ENCODE measurements around the gene IGSF21. TPM values are rescaled to one million over a fixed set of nuclear protein-coding genes. Genes with fewer than 3 reads are reported as not detected.

Gene IGSF21
- total and polyA plus RNA-seq, 3 experiments from 2014 or later, result not detected

GRCh38 chr1:18342744-18343143 is 235.1 kb downstream of the IGSF21 start:
- Histone ChIP-seq H3K4me1 (ENCODE audit: insufficient read depth, low read length) (no peaks in the 10 kb centered on the region), H3K27ac (ENCODE audit: low read depth, low read length) (no peak overlapping the region), H3K36me3 (ENCODE audit: insufficient read depth, low read length) (no peaks in the 10 kb centered on the region), H3K9me3 (ENCODE audit: low read length) (no peaks in the 10 kb centered on the region), H3K27me3 (ENCODE audit: insufficient read depth, low read length, poor library complexity, severe bottlenecking) (no peaks in the 10 kb centered on the region), H3K4me3 (ENCODE audit: low read length) (no peak overlapping the region)
- CTCF ChIA-PET, result no interaction called here
- no peak for DNase-seq
- Mint-ChIP-seq H3K36me3 (no peaks in the 10 kb centered on the region), H3K4me3 (no peak overlapping the region), H3K9me3 (peaks cover 0 to 4% (median 0%) of the 10 kb centered on the region in 5 donors), H3K27me3 (peaks cover 3 to 6% of the 10 kb centered on the region in 2 donors), H3K27ac (no peak overlapping the region), H3K4me1 (no peaks in the 10 kb centered on the region)
- POLR2A ChIA-PET, result no interaction called here

- H3K4me3 ChIP-seq (ENCODE audit: low read length), result no peak overlapping the region
- no peak overlapping the region for H3K27ac Mint-ChIP-seq
- H3K27me3 ChIP-seq (ENCODE audit: insufficient read depth, low read length, poor library complexity, severe bottlenecking), result no peaks in the 10 kb centered on the region
- POLR2A ChIA-PET, result no interaction called here
- DNase-seq, result no peak
- H3K9me3 Mint-ChIP-seq, result peaks cover 0 to 4% (median 0%) of the 10 kb centered on the region in 5 donors
- no peak overlapping the region for H3K4me3 Mint-ChIP-seq
- H3K27me3 Mint-ChIP-seq, result peaks cover 3 to 6% of the 10 kb centered on the region in 2 donors
- no peak overlapping the region for H3K27ac ChIP-seq (ENCODE audit: low read depth, low read length)
- no peaks in the 10 kb centered on the region for H3K36me3 ChIP-seq (ENCODE audit: insufficient read depth, low read length)
- no peaks in the 10 kb centered on the region for H3K36me3 Mint-ChIP-seq
- H3K9me3 ChIP-seq (ENCODE audit: low read length), result no peaks in the 10 kb centered on the region
- H3K4me1 Mint-ChIP-seq, result no peaks in the 10 kb centered on the region
- no peaks in the 10 kb centered on the region for H3K4me1 ChIP-seq (ENCODE audit: insufficient read depth, low read length)
- CTCF ChIA-PET, result no interaction called here
Observed at GRCh38 chr1:18343581-18343980, 236.0 kb downstream of the IGSF21 start.

- H3K36me3 ChIP-seq (ENCODE audit: insufficient read depth, low read length), result no peaks in the 10 kb centered on the region
- Mint-ChIP-seq H3K27ac (no peak overlapping the region), H3K36me3 (no peaks in the 10 kb centered on the region), H3K4me1 (no peaks in the 10 kb centered on the region), H3K9me3 (peaks cover 0 to 4% (median 0%) of the 10 kb centered on the region in 5 donors), H3K27me3 (peaks cover 5 to 13% of the 10 kb centered on the region in 2 donors), H3K4me3 (no peak overlapping the region)
- DNase-seq, result no peak
- H3K27me3 ChIP-seq (ENCODE audit: insufficient read depth, low read length, poor library complexity, severe bottlenecking), result no peaks in the 10 kb centered on the region
- ChIA-PET CTCF (interaction anchor here (0.6 kb wide), 1 partner anchor 1047 kb away, joined by 3 read pairs; no protein-coding TSS in a partner anchor), POLR2A (no interaction called here)
- no peaks in the 10 kb centered on the region for H3K4me1 ChIP-seq (ENCODE audit: insufficient read depth, low read length)
- no peaks in the 10 kb centered on the region for H3K9me3 ChIP-seq (ENCODE audit: low read length)
- no peak overlapping the region for H3K27ac ChIP-seq (ENCODE audit: low read depth, low read length)
- H3K4me3 ChIP-seq (ENCODE audit: low read length), result no peak overlapping the region
Observed at GRCh38 chr1:18344755-18345154, 237.2 kb downstream of the IGSF21 start.

GRCh38 chr1:18347559-18347958 is 240.0 kb downstream of the IGSF21 start:
- H3K4me3 ChIP-seq (ENCODE audit: low read length), result no peak overlapping the region
- peaks cover 13 to 34% of the 10 kb centered on the region in 2 donors for H3K27me3 Mint-ChIP-seq
- ChIA-PET POLR2A (no interaction called here), CTCF (no interaction called here)
- no peaks in the 10 kb centered on the region for H3K4me1 ChIP-seq (ENCODE audit: insufficient read depth, low read length)
- no peak overlapping the region for H3K27ac Mint-ChIP-seq
- no peak overlapping the region for H3K27ac ChIP-seq (ENCODE audit: low read depth, low read length)
- no peak for DNase-seq
- H3K4me3 Mint-ChIP-seq, result no peak overlapping the region
- no peaks in the 10 kb centered on the region for H3K36me3 Mint-ChIP-seq
- no peaks in the 10 kb centered on the region for H3K4me1 Mint-ChIP-seq
- H3K36me3 ChIP-seq (ENCODE audit: insufficient read depth, low read length), result no peaks in the 10 kb centered on the region
- H3K9me3 Mint-ChIP-seq, result peaks cover 0 to 6% (median 0%) of the 10 kb centered on the region in 5 donors
- no peaks in the 10 kb centered on the region for H3K9me3 ChIP-seq (ENCODE audit: low read length)
- H3K27me3 ChIP-seq (ENCODE audit: insufficient read depth, low read length, poor library complexity, severe bottlenecking), result no peaks in the 10 kb centered on the region

- Mint-ChIP-seq H3K9me3 (peaks cover 0 to 6% (median 0%) of the 10 kb centered on the region in 5 donors), H3K27me3 (peaks cover 13 to 38% of the 10 kb centered on the region in 2 donors), H3K27ac (no peak overlapping the region), H3K36me3 (no peaks in the 10 kb centered on the region), H3K4me1 (no peaks in the 10 kb centered on the region), H3K4me3 (no peak overlapping the region)
- no peak overlapping the region for H3K4me3 ChIP-seq (ENCODE audit: low read length)
- H3K4me1 ChIP-seq (ENCODE audit: insufficient read depth, low read length), result no peaks in the 10 kb centered on the region
- H3K27me3 ChIP-seq (ENCODE audit: insufficient read depth, low read length, poor library complexity, severe bottlenecking), result no peaks in the 10 kb centered on the region
- H3K36me3 ChIP-seq (ENCODE audit: insufficient read depth, low read length), result no peaks in the 10 kb centered on the region
- DNase-seq, result no peak
- ChIA-PET POLR2A (no interaction called here), CTCF (no interaction called here)
- no peak overlapping the region for H3K27ac ChIP-seq (ENCODE audit: low read depth, low read length)
- no peaks in the 10 kb centered on the region for H3K9me3 ChIP-seq (ENCODE audit: low read length)
Observed at GRCh38 chr1:18348354-18348753, 240.8 kb downstream of the IGSF21 start.

GRCh38 chr1:18350747-18351146 is 243.1 kb downstream of the IGSF21 start:
- ChIA-PET POLR2A (no interaction called here), CTCF (no interaction called here)
- H3K27me3 ChIP-seq (ENCODE audit: insufficient read depth, low read length, poor library complexity, severe bottlenecking), result no peaks in the 10 kb centered on the region
- no peaks in the 10 kb centered on the region for H3K4me1 Mint-ChIP-seq
- no peak overlapping the region for H3K4me3 ChIP-seq (ENCODE audit: low read length)
- no peak for DNase-seq
- H3K36me3 ChIP-seq (ENCODE audit: insufficient read depth, low read length), result no peaks in the 10 kb centered on the region
- no peak overlapping the region for H3K27ac Mint-ChIP-seq
- peaks cover 0 to 4% (median 0%) of the 10 kb centered on the region in 5 donors for H3K9me3 Mint-ChIP-seq
- H3K9me3 ChIP-seq (ENCODE audit: low read length), result no peaks in the 10 kb centered on the region
- H3K27me3 Mint-ChIP-seq, result peaks cover 21 to 55% of the 10 kb centered on the region in 2 donors
- no peak overlapping the region for H3K4me3 Mint-ChIP-seq
- no peaks in the 10 kb centered on the region for H3K4me1 ChIP-seq (ENCODE audit: insufficient read depth, low read length)
- H3K36me3 Mint-ChIP-seq, result no peaks in the 10 kb centered on the region
- H3K27ac ChIP-seq (ENCODE audit: low read depth, low read length), result no peak overlapping the region

- peaks cover 23 to 54% of the 10 kb centered on the region in 2 donors for H3K27me3 Mint-ChIP-seq
- CTCF ChIA-PET, result no interaction called here
- H3K27ac Mint-ChIP-seq, result no peak overlapping the region
Observed at GRCh38 chr1:18351735-18352134, 244.1 kb downstream of the IGSF21 start.

GRCh38 chr1:18352636-18353265 is 245.2 kb downstream of the IGSF21 start:
- no peak overlapping the region for H3K27ac ChIP-seq (ENCODE audit: low read depth, low read length)
- H3K9me3 ChIP-seq (ENCODE audit: low read length), result no peaks in the 10 kb centered on the region
- no peaks in the 10 kb centered on the region for H3K36me3 ChIP-seq (ENCODE audit: insufficient read depth, low read length)
- ChIA-PET CTCF (no interaction called here), POLR2A (no interaction called here)
- Mint-ChIP-seq H3K36me3 (no peaks in the 10 kb centered on the region), H3K4me1 (no peaks in the 10 kb centered on the region), H3K9me3 (peaks cover 0 to 2% (median 0%) of the 10 kb centered on the region in 5 donors), H3K27me3 (peaks cover 23 to 57% of the 10 kb centered on the region in 2 donors), H3K27ac (no peak overlapping the region), H3K4me3 (no peak overlapping the region)
- H3K4me1 ChIP-seq (ENCODE audit: insufficient read depth, low read length), result no peaks in the 10 kb centered on the region
- H3K27me3 ChIP-seq (ENCODE audit: insufficient read depth, low read length, poor library complexity, severe bottlenecking), result no peaks in the 10 kb centered on the region
- H3K4me3 ChIP-seq (ENCODE audit: low read length), result no peak overlapping the region
- no peak for DNase-seq

More at GRCh38 chr1:18351735-18352134, 244.1 kb downstream of the IGSF21 start:
- Histone ChIP-seq H3K27ac (ENCODE audit: low read depth, low read length) (no peak overlapping the region), H3K36me3 (ENCODE audit: insufficient read depth, low read length) (no peaks in the 10 kb centered on the region), H3K9me3 (ENCODE audit: low read length) (no peaks in the 10 kb centered on the region), H3K27me3 (ENCODE audit: insufficient read depth, low read length, poor library complexity, severe bottlenecking) (no peaks in the 10 kb centered on the region), H3K4me3 (ENCODE audit: low read length) (no peak overlapping the region), H3K4me1 (ENCODE audit: insufficient read depth, low read length) (no peaks in the 10 kb centered on the region)
- peaks cover 0 to 2% (median 0%) of the 10 kb centered on the region in 5 donors for H3K9me3 Mint-ChIP-seq
- POLR2A ChIA-PET, result no interaction called here
- H3K4me1 Mint-ChIP-seq, result no peaks in the 10 kb centered on the region
- H3K4me3 Mint-ChIP-seq, result no peak overlapping the region
- H3K36me3 Mint-ChIP-seq, result no peaks in the 10 kb centered on the region
- DNase-seq, result no peak

All from CD8-positive, alpha-beta memory T cell (primary cell).